Fibroblast of skin of right biceps (primary cell): ENCODE measurements around the gene MS4A15.
A peak's percentile ranks its signal among the peaks of the same experiment; 100 is the strongest.
"Not testable (repeated sequence)": the region's sequence is repeated elsewhere in the genome, so short reads cannot be mapped to it uniquely, and the experiment has no call there.

Source experiments
- DNase-seq: peaks from one replicate; pipeline ENCODE4 v3.0.0-alpha.2; 2013

MS4A15 gene

GRCh38 chr11:60756307-60757032 is at the start of gene MS4A15:
Gene MS4A15 (plus strand): TSS chr11:60756867. CDS start chr11:60763734, 6,867 bp downstream.
- DNase-seq: peak; percentile 3

- DNase-seq: no peak
Observed at GRCh38 chr11:60706931-60707330, 49.7 kb upstream of the MS4A15 start.

- no peak for DNase-seq
Observed at GRCh38 chr11:60710482-60710881, 46.2 kb upstream of the MS4A15 start.

GRCh38 chr11:60711276-60711675 is 45.4 kb upstream of the MS4A15 start:
- no peak for DNase-seq

- not testable (repeated sequence) for DNase-seq
Observed at GRCh38 chr11:60713423-60713822, 43.2 kb upstream of the MS4A15 start.

GRCh38 chr11:60717956-60718355 is 38.7 kb upstream of the MS4A15 start:
- no peak for DNase-seq

GRCh38 chr11:60718524-60719316 is 37.9 kb upstream of the MS4A15 start:
- DNase-seq: no peak

- no peak for DNase-seq
Observed at GRCh38 chr11:60719391-60719790, 37.3 kb upstream of the MS4A15 start.

GRCh38 chr11:60720460-60720859 is 36.2 kb upstream of the MS4A15 start:
- DNase-seq: no peak

GRCh38 chr11:60724420-60724819 is 32.2 kb upstream of the MS4A15 start, which contains the start of gene MS4A18:
Gene MS4A18 (plus strand): TSS chr11:60724720.
- no peak for DNase-seq

GRCh38 chr11:60725592-60725991 is 31.1 kb upstream of the MS4A15 start:
- DNase-seq: no peak

GRCh38 chr11:60731586-60731985 is 25.1 kb upstream of the MS4A15 start:
- no peak for DNase-seq

GRCh38 chr11:60734279-60734678 is 22.4 kb upstream of the MS4A15 start:
- DNase-seq: no peak

GRCh38 chr11:60739114-60739513 is 17.6 kb upstream of the MS4A15 start:
- no peak for DNase-seq

- no peak for DNase-seq
Observed at GRCh38 chr11:60740573-60740972, 16.1 kb upstream of the MS4A15 start.

- no peak for DNase-seq
Observed at GRCh38 chr11:60741421-60741820, 15.2 kb upstream of the MS4A15 start.

- no peak for DNase-seq
Observed at GRCh38 chr11:60743058-60743457, 13.6 kb upstream of the MS4A15 start.

- DNase-seq: no peak
Observed at GRCh38 chr11:60744114-60744513, 12.6 kb upstream of the MS4A15 start.

GRCh38 chr11:60747359-60747873 is 9.3 kb upstream of the MS4A15 start:
- no peak for DNase-seq

- no peak for DNase-seq
Observed at GRCh38 chr11:60748225-60748624, 8.4 kb upstream of the MS4A15 start.

GRCh38 chr11:60748821-60749220 is 7.8 kb upstream of the MS4A15 start:
- no peak for DNase-seq

- DNase-seq: no peak
Observed at GRCh38 chr11:60750911-60751310, 5.8 kb upstream of the MS4A15 start.

GRCh38 chr11:60753309-60753708 is 3.4 kb upstream of the MS4A15 start:
- no peak for DNase-seq

GRCh38 chr11:60754887-60755286 is 1.8 kb upstream of the MS4A15 start:
- DNase-seq: no peak
